GM18861 (cell line): ENCODE measurements around the gene PPA2.
"Not testable (repeated sequence)": the region's sequence is repeated elsewhere in the genome, so short reads cannot be mapped to it uniquely, and the experiment has no call there.

Source experiments
- ATAC-seq: cut with Tn5 transposase; IDR thresholded peaks from one replicate; pipeline ENCODE4 v1.9.1; 2021; ENCODE audit not compliant: unreplicated experiment

PPA2 gene

GRCh38 chr4:105473324-105474098 is at the start of gene PPA2:
TSS of gene PPA2 (minus strand) at chr4:105474062. CDS start at chr4:105474050, 12 bp downstream.
- peak; percentile 73 for ATAC-seq

- ATAC-seq, result peak; percentile 93
Measured at GRCh38 chr4:105520819-105521790, 47.2 kb upstream of the PPA2 start.

- ATAC-seq, result no peak
Measured at GRCh38 chr4:105510245-105510644, 36.4 kb upstream of the PPA2 start.

- peak; percentile 20 for ATAC-seq
Measured at GRCh38 chr4:105509714-105510113, 35.9 kb upstream of the PPA2 start.

GRCh38 chr4:105509291-105509690 is 35.4 kb upstream of the PPA2 start:
- peak; percentile 99 for ATAC-seq

- ATAC-seq, result no peak
Measured at GRCh38 chr4:105504744-105505143, 30.9 kb upstream of the PPA2 start.

GRCh38 chr4:105503484-105503883 is 29.6 kb upstream of the PPA2 start:
- ATAC-seq, result no peak

- no peak for ATAC-seq
Measured at GRCh38 chr4:105496899-105497298, 23.0 kb upstream of the PPA2 start.

GRCh38 chr4:105495667-105496066 is 21.8 kb upstream of the PPA2 start:
- no peak for ATAC-seq

- ATAC-seq, result peak; percentile 59
Measured at GRCh38 chr4:105490523-105490922, 16.7 kb upstream of the PPA2 start.

GRCh38 chr4:105483840-105484239 is 10.0 kb upstream of the PPA2 start:
- ATAC-seq, result no peak

- ATAC-seq, result no peak
Measured at GRCh38 chr4:105474099-105474518, 247 bp upstream of the PPA2 start.

GRCh38 chr4:105472871-105473323 is 965 bp downstream of the PPA2 start:
- peak; percentile 15 for ATAC-seq

- peak; percentile 49 for ATAC-seq
Measured at GRCh38 chr4:105471566-105472176, 2.2 kb downstream of the PPA2 start.

GRCh38 chr4:105470766-105471165 is 3.1 kb downstream of the PPA2 start:
- ATAC-seq, result no peak

- no peak for ATAC-seq
Measured at GRCh38 chr4:105469736-105470135, 4.1 kb downstream of the PPA2 start.

GRCh38 chr4:105466580-105466979 is 7.3 kb downstream of the PPA2 start:
- no peak for ATAC-seq

GRCh38 chr4:105464563-105464962 is 9.3 kb downstream of the PPA2 start:
- ATAC-seq, result not testable (repeated sequence)

GRCh38 chr4:105462576-105462975 is 11.3 kb downstream of the PPA2 start:
- ATAC-seq, result no peak

- ATAC-seq, result no peak
Measured at GRCh38 chr4:105461621-105462382, 12.1 kb downstream of the PPA2 start.
